ENCODE results near the gene TDRD9.

GRCh38 chr14:104085032-104085888 is 157.0 kb downstream of the TDRD9 start, which contains the start of gene ASPG:
- TF ChIP-seq CEBPB (IDR thresholded peaks at IDR 0.05) (no peak), EGR1 (IDR thresholded peaks at IDR 0.05) (no peak), NFIC (IDR thresholded peaks at IDR 0.05) (no peak), ZBTB7A (IDR thresholded peaks at IDR 0.05; ENCODE audit: low read depth) (no peak), CREB1 (IDR thresholded peaks at IDR 0.05; ENCODE audit: low read depth) (no peak), TEAD4 (IDR thresholded peaks at IDR 0.05) (no peak), EP300 (IDR thresholded peaks at IDR 0.05; ENCODE audit: borderline replicate concordance) (no peak), TAF1 (IDR thresholded peaks at IDR 0.05; ENCODE audit: low read depth) (no peak)
- TF ChIP-seq, protein P1, sequence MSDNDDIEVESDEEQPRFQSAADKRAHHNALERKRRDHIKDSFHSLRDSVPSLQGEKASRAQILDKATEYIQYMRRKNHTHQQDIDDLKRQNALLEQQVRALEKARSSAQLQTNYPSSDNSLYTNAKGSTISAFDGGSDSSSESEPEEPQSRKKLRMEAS (IDR thresholded peaks at IDR 0.05): no peak
